Endothelial cell of umbilical vein (primary cell): Measurements from ENCODE around the gene SLC38A9. TPM values are rescaled to one million over a fixed set of nuclear protein-coding genes. Genes with fewer than 3 reads are reported as not detected.

Experiments
- BruUV-seq: library from RNA; stranded (reverse); fragments of 400-500 nt; replicated peaks from 2 replicates; lab custom pipeline; 2021; lab: Mats Ljungman, UMichigan
- CTCF ChIA-PET: fragments of 300-600, 350-600 bp; sonication (Branson Sonifier 250); formaldehyde crosslinking; loops from one replicate; lab custom pipeline; 2021; ENCODE audit warnings: antibody characterized with exemption, inconsistent platforms; lab: Charles Lee
- POLR2A ChIA-PET: fragments of 300-600, 350-600 bp; sonication (Branson Sonifier 250); formaldehyde crosslinking; loops from one replicate; lab custom pipeline; 2021; ENCODE audit warnings: antibody characterized with exemption, inconsistent platforms; lab: Charles Lee
- DNase-seq: peaks from one replicate; pipeline ENCODE4 v3.0.0-alpha.2; 2011; ENCODE audit warnings: low read depth, low spot score
- FAIRE-seq: peaks from 2 replicates; lab custom pipeline; 2011; peaks lifted over from hg19 to GRCh38; lab: Jason Lieb, UNC
- H2AFZ ChIP-seq: 2 replicates; pipeline ENCODE4 v1.6.0; 2012; ENCODE audit warnings: low read depth, low read length, control low read depth, inconsistent platforms
- H3K27ac ChIP-seq: 2 replicates; pipeline ENCODE4 v1.5.1; 2011; ENCODE audit warnings: low read depth, mild to moderate bottlenecking, control low read depth, low read length, moderate library complexity; ENCODE audit not compliant: insufficient read depth
- H3K27me3 ChIP-seq, 2 experiments: 2 replicates each; pipeline versions ENCODE4 v1.6.0 to v1.6.1; 2011; ENCODE audit warnings: low read length in 2 of 2, mixed read lengths in 1 of 2; ENCODE audit not compliant: control insufficient read depth in 2 of 2, insufficient read depth in 2 of 2
- H3K36me3 ChIP-seq, 2 experiments: 2 replicates in 1 of 2; 3 replicates in 1 of 2; pipeline ENCODE4 v1.5.1; 2011; ENCODE audit warnings: low read length in 2 of 2, mild to moderate bottlenecking in 1 of 2, moderate library complexity in 1 of 2; ENCODE audit not compliant: control insufficient read depth in 2 of 2, insufficient read depth in 2 of 2; ENCODE audit errors: extremely low read depth in 1 of 2
- H3K4me1 ChIP-seq: 3 replicates; pipeline ENCODE4 v1.5.1; 2011; ENCODE audit warnings: mild to moderate bottlenecking, low read length; ENCODE audit not compliant: control insufficient read depth, insufficient read depth; ENCODE audit errors: extremely low read depth
- H3K4me2 ChIP-seq: 2 replicates; pipeline ENCODE4 v1.6.1; 2011; ENCODE audit warnings: low read length, control low read depth, mixed read lengths; ENCODE audit not compliant: insufficient read depth
- H3K4me3 ChIP-seq, 3 experiments: fragments of 200-600 bp in 1 of 3; sonication (generic), shearing (Covaris generic) in 1 of 3; replicated peaks in 1 of 3; 2 replicates each; pipeline ENCODE4 v1.5.1; 2011 to 2016; ENCODE audit warnings: control low read depth in 3 of 3, low read length in 3 of 3, mild to moderate bottlenecking in 2 of 3, inconsistent platforms in 1 of 3, low read depth in 1 of 3, moderate library complexity in 1 of 3; ENCODE audit not compliant: insufficient read depth in 1 of 3
- H3K79me2 ChIP-seq: 2 replicates; pipeline ENCODE4 v1.6.0; 2012; ENCODE audit warnings: low read length, inconsistent platforms; ENCODE audit not compliant: control insufficient read depth, insufficient read depth
- H3K9ac ChIP-seq: replicated peaks from 2 replicates; pipeline ENCODE3; 2011; ENCODE audit warnings: low read length, control low read depth; ENCODE audit not compliant: insufficient read depth; ENCODE audit errors: extremely low read depth
- H3K9me1 ChIP-seq: replicated peaks from 3 replicates; pipeline ENCODE4 v1.6.0; 2011; ENCODE audit warnings: mild to moderate bottlenecking, low read length; ENCODE audit not compliant: control insufficient read depth, insufficient read depth; ENCODE audit errors: extremely low read depth
- H3K9me3 ChIP-seq: replicated peaks from 2 replicates; pipeline ENCODE4 v1.5.1; 2012; ENCODE audit warnings: low read length, inconsistent platforms; ENCODE audit not compliant: control insufficient read depth, insufficient read depth
- H4K20me1 ChIP-seq: replicated peaks from 2 replicates; pipeline ENCODE3; 2011; ENCODE audit warnings: mild to moderate bottlenecking, low read length; ENCODE audit not compliant: control insufficient read depth, insufficient read depth; ENCODE audit errors: extremely low read depth
- EZH2 ChIP-seq: IDR thresholded peaks from 2 replicates; pipeline ENCODE4 v1.6.1; 2012; ENCODE audit warnings: borderline replicate concordance, low read depth, mild to moderate bottlenecking, moderate library complexity, low read length, inconsistent platforms; ENCODE audit not compliant: severe bottlenecking
- FOS ChIP-seq: IDR thresholded peaks from 2 replicates; pipeline ENCODE4 v1.6.1; 2011; ENCODE audit warnings: mild to moderate bottlenecking, low read length, moderate library complexity, borderline replicate concordance; ENCODE audit not compliant: insufficient read depth
- GATA2 ChIP-seq: IDR thresholded peaks from 2 replicates; pipeline ENCODE4 v1.7.0; 2011; ENCODE audit warnings: low read depth, mild to moderate bottlenecking, moderate library complexity, mixed read lengths, low read length; ENCODE audit not compliant: insufficient read length, insufficient read depth
- JUN ChIP-seq: IDR thresholded peaks from 2 replicates; pipeline ENCODE4 v1.6.1; 2011; ENCODE audit warnings: borderline replicate concordance, low read depth; ENCODE audit not compliant: insufficient read length, insufficient read depth
- MYC ChIP-seq: IDR thresholded peaks from one replicate; pipeline ENCODE4 v1.6.1; 2011; ENCODE audit warnings: mild to moderate bottlenecking, low read depth, low read length
- POLR2A ChIP-seq: IDR thresholded peaks from 2 replicates; pipeline ENCODE4 v1.6.1; 2012; ENCODE audit warnings: low read depth, mild to moderate bottlenecking, control low read depth, low read length
- POLR2AphosphoS5 ChIP-seq: IDR thresholded peaks from 2 replicates; pipeline ENCODE4 v1.6.1; 2012; ENCODE audit warnings: low read depth, mild to moderate bottlenecking, control low read depth, low read length, moderate library complexity; ENCODE audit not compliant: insufficient read depth
- dilution Hi-C: fragments of 300-500 bp; cut with MboI; formaldehyde crosslinking; loops from one replicate; pipeline ENCODE4 v1.15.0; 2019; ENCODE audit warnings: low sequenced_read_pairs; ENCODE audit not compliant: extremely low pct_ligation_motif_present
- intact Hi-C: fragments of 100-400 bp; cut with micrococcal nuclease; formaldehyde crosslinking; loops from one replicate; pipeline ENCODE4 v1.10.0; 2022
- polyA plus RNA-seq, 4 experiments: library from polyadenylated mRNA; depleted of rRNA in 3 of 4; stranded (reverse) in 3 of 4; unstranded in 1 of 4; fragments of >200 nt; gene quantifications; 2 replicates each; pipeline versions ENCODE4 v1.2.1 to v1.2.3, GENCODE V29; 2011 to 2012; ENCODE audit warnings: missing spikeins in 1 of 4
- total RNA-seq: library from RNA; stranded (reverse); gene quantifications from 2 replicates; pipeline ENCODE4 v1.2.3, GENCODE V29; 2021
- TF ChIP-seq, protein P1 (sequence below): IDR thresholded peaks from 2 replicates; pipeline ENCODE4 v1.6.1; 2011; ENCODE audit not compliant: insufficient read depth, insufficient read length
- TF ChIP-seq, protein P2 (sequence below), 2 donors: IDR thresholded peaks; 1 replicate in 1 of 2; 2 replicates in 1 of 2; pipeline ENCODE4 v1.5.1; 2011; ENCODE audit warnings: low read length in 2 of 2, mild to moderate bottlenecking in 2 of 2, moderate library complexity in 2 of 2, control low read depth in 1 of 2, inconsistent platforms in 1 of 2, low read depth in 1 of 2; ENCODE audit not compliant: insufficient read depth in 1 of 2; ENCODE audit errors: extremely low read depth in 1 of 2

Gene SLC38A9
- total and polyA plus RNA-seq, 2 donors (not counting 3 experiments of a cell fraction or from before 2014, with no cell fraction given), result 14.1 to 24.9 TPM

DNA sequence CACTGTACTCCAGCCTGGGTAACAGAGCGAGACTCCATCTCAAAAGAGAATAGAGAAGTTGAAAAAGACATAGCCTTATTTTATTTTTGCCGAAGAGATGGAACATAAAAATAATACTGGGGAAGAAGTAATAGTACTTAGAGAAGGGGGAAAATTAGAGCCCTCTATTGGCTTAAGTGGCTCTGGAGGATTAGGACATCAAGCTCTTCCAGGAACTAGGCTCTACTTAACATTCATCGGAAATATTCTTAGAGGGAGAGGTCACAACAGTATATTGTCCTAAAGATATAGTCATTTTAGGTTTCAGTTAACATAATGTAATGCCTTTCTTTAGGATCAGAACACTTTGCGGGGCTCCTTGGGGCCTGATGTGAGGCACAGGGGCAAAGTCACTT lies 91.4 kb downstream of the SLC38A9 start:
- Histone ChIP-seq H3K27me3 (no peaks in the 10 kb centered on the region), H3K4me3 (no peak overlapping the region), H3K27ac (no peak overlapping the region), H3K9me3 (no peaks in the 10 kb centered on the region), H3K9ac (no peak overlapping the region), H3K4me2 (no peak overlapping the region), H3K4me1 (no peaks in the 10 kb centered on the region), H4K20me1 (no peaks in the 10 kb centered on the region), H3K79me2 (no peaks in the 10 kb centered on the region), H3K9me1 (no peaks in the 10 kb centered on the region), H2AFZ (no peak overlapping the region), H3K36me3 (no peaks in the 10 kb centered on the region)
- FAIRE-seq (no peak), DNase-seq (no peak)
- ChIA-PET POLR2A (no interaction called here), CTCF (no interaction called here)
- dilution Hi-C loops, result no loop called here
- intact Hi-C loops, result no loop called here
- no TSS peak for BruUV-seq
- TF ChIP-seq POLR2AphosphoS5 (no peak), MYC (no peak), JUN (no peak), FOS (no peak), GATA2 (no peak), EZH2 (no peak), POLR2A (no peak)
- TF ChIP-seq, protein P1, sequence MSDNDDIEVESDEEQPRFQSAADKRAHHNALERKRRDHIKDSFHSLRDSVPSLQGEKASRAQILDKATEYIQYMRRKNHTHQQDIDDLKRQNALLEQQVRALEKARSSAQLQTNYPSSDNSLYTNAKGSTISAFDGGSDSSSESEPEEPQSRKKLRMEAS, result no peak
- TF ChIP-seq, protein P2, sequence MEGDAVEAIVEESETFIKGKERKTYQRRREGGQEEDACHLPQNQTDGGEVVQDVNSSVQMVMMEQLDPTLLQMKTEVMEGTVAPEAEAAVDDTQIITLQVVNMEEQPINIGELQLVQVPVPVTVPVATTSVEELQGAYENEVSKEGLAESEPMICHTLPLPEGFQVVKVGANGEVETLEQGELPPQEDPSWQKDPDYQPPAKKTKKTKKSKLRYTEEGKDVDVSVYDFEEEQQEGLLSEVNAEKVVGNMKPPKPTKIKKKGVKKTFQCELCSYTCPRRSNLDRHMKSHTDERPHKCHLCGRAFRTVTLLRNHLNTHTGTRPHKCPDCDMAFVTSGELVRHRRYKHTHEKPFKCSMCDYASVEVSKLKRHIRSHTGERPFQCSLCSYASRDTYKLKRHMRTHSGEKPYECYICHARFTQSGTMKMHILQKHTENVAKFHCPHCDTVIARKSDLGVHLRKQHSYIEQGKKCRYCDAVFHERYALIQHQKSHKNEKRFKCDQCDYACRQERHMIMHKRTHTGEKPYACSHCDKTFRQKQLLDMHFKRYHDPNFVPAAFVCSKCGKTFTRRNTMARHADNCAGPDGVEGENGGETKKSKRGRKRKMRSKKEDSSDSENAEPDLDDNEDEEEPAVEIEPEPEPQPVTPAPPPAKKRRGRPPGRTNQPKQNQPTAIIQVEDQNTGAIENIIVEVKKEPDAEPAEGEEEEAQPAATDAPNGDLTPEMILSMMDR (IDR thresholded peaks at IDR 0.05; ENCODE audit: extremely low read depth in 1 of 2, insufficient read depth in 1 of 2, low read depth in 1 of 2, low read length in 2 of 2), result no peak
